ENCODE results near the gene CEBPB.

DNA sequence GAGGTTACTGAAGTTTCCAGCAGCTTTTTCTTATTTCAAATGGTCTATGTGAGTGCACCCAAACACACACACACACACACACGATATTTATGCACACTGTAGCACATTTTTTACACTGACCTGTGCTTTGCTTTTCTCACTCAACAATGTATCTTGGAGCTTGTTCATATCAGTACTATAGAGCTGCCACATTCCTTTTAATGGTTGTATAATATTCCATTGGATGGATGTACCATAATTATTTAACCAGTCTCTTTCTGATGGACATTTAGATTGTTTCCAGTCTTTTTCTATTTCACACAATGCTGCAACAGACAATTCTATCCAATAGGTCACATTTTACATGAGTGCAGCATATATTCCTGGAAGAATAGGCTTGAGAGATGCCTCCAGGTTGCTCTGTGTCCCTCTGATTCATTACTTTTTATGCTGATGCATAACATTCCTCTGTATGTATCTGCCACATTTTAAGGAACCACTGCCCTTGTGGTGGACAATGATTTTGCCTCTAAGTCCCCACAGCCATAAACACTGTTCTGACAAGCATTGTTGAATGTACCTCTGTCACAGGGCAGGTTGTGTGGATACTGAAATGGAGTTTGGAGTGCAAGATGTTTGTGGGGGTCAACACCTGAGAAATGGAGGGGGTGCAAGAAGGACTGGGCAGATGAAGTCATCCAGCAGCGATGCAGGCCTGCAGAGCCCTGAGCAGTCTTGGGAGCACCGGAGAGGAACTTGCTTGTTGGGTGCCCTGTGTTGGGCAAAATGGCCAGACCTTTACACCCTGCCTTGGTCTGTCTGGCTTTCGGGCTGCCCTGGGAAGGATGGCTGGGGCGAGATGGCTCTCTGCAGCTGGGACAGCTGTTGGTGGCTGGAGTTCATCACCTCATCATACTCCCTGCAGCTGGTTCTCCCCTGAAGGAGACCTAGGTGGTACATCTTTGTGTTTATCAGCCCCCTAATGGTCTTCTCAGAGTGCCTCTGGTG is 13.6 kb downstream of the CEBPB start:
- TF ChIP-seq, protein P1, sequence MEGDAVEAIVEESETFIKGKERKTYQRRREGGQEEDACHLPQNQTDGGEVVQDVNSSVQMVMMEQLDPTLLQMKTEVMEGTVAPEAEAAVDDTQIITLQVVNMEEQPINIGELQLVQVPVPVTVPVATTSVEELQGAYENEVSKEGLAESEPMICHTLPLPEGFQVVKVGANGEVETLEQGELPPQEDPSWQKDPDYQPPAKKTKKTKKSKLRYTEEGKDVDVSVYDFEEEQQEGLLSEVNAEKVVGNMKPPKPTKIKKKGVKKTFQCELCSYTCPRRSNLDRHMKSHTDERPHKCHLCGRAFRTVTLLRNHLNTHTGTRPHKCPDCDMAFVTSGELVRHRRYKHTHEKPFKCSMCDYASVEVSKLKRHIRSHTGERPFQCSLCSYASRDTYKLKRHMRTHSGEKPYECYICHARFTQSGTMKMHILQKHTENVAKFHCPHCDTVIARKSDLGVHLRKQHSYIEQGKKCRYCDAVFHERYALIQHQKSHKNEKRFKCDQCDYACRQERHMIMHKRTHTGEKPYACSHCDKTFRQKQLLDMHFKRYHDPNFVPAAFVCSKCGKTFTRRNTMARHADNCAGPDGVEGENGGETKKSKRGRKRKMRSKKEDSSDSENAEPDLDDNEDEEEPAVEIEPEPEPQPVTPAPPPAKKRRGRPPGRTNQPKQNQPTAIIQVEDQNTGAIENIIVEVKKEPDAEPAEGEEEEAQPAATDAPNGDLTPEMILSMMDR (IDR thresholded peaks at IDR 0.05), result no peak
- no peak for TF ChIP-seq POLR2A (IDR thresholded peaks at IDR 0.05)
